BLaER1 (cell line): ENCODE measurements around the gene CFAP61.
A peak's percentile ranks its signal among the peaks of the same experiment; 100 is the strongest.
"Not testable (repeated sequence)": the region's sequence is repeated elsewhere in the genome, so short reads cannot be mapped to it uniquely, and the experiment has no call there.

Source experiments
- H3K27ac ChIP-seq: shearing (Covaris generic); formaldehyde crosslinking; 2 replicates; pipeline ENCODE4 v1.8.1; 2022
- H3K27me3 ChIP-seq: shearing (Covaris generic); formaldehyde crosslinking; 2 replicates; pipeline ENCODE4 v1.8.1; 2022
- H3K36me3 ChIP-seq: shearing (Covaris generic); formaldehyde crosslinking; 2 replicates; pipeline ENCODE4 v1.8.1; 2022
- H3K4me1 ChIP-seq: shearing (Covaris generic); formaldehyde crosslinking; 2 replicates; pipeline ENCODE4 v1.8.1; 2022
- H3K4me2 ChIP-seq: shearing (Covaris generic); formaldehyde crosslinking; 2 replicates; pipeline ENCODE4 v1.8.1; 2022
- H3K4me3 ChIP-seq: shearing (Covaris generic); formaldehyde crosslinking; 2 replicates; pipeline ENCODE4 v1.8.1; 2022
- H3K9ac ChIP-seq: shearing (Covaris generic); formaldehyde crosslinking; 2 replicates; pipeline ENCODE4 v1.8.1; 2022
- H3K9me3 ChIP-seq: shearing (Covaris generic); formaldehyde crosslinking; 2 replicates; pipeline ENCODE4 v1.8.1; 2022
- H4K20me1 ChIP-seq: shearing (Covaris generic); formaldehyde crosslinking; 2 replicates; pipeline ENCODE4 v1.8.1; 2022
- Cebpa-rat ChIP-seq: shearing (Covaris generic); IDR thresholded peaks from 2 replicates; pipeline ENCODE4 v1.8.1; 2022

CFAP61 gene

DNA sequence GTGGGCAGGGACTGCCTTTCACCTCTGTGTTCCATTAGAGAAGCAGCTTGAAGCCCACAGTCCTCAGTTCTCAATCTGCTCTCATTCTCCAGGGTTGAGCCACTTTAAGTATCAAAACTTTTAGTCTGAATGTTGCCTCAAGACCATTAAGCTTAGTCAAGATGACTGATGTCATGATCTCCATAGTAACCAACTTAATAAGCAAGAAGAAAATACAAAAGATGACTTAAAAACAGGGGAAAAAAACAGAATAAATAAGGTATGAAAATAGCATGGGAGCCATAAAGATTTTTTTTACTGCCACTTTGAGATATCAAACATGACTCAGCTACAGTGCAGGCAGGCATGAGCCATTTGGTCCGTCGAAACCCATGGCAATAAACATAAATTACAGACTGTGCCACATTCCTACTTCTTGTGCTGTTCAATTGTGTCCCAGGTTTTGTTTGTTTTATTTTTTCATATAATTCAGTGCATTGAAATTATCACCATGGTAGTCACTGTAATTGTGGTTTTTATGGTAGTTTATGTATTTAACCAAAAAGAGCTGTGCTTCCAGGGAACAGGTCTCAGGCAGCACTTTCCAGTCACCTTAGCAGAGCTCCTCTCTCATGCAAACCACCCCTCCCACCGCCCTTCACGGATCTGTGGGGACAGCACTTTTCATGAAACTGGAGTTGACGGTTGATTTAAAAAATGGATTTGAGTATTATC lies 159.1 kb downstream of the CFAP61 start:
- Histone ChIP-seq H3K4me1 (peaks cover 56% of the 10 kb centered on the region), H3K27ac (no peak overlapping the region), H3K4me2 (peak overlapping the region; percentile 70), H3K27me3 (no peaks in the 10 kb centered on the region), H3K36me3 (no peaks in the 10 kb centered on the region), H3K9ac (no peak overlapping the region), H3K9me3 (no peaks in the 10 kb centered on the region), H3K4me3 (no peak overlapping the region), H4K20me1 (no peaks in the 10 kb centered on the region)
- TF ChIP-seq Cebpa-rat, result no peak

- no peak for TF ChIP-seq Cebpa-rat
Observed at GRCh38 chr20:20211988-20212518, 159.7 kb downstream of the CFAP61 start.

DNA sequence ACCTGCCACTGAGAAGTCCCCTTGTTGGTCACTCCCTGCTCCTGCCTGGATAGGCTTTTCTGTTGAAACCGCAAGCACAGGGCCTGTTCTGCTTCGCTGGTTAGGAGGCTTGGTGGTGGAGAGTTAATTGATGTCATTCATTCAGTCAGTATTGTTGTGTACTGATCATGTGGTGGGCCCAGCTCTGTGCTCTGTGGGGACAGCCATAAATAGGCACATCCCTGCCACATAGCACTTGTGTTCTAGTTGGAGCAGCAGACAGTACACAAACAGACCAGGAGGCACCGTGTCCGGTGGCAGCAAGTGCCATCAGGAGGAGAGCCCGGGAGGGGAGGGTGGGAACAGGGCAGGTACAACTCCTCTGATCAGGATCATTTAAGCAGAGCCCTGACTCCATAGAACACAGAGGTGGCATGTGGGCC lies 160.4 kb downstream of the CFAP61 start:
- no peaks in the 10 kb centered on the region for H3K27me3 ChIP-seq
- peak overlapping the region; percentile 70 for H3K4me2 ChIP-seq
- no peak for TF ChIP-seq Cebpa-rat

More at GRCh38 chr20:20211988-20212518, 159.7 kb downstream of the CFAP61 start:
- Histone ChIP-seq H3K36me3 (no peaks in the 10 kb centered on the region), H3K9me3 (peaks cover under 1% of the 10 kb centered on the region; the same call in 1 of the 2 replicates), H3K27me3 (no peaks in the 10 kb centered on the region), H3K9ac (no peak overlapping the region), H3K4me1 (peaks cover 62% of the 10 kb centered on the region), H3K4me3 (no peak overlapping the region), H3K4me2 (peak overlapping the region; percentile 70), H4K20me1 (no peaks in the 10 kb centered on the region), H3K27ac (no peak overlapping the region; the same call in 1 of the 2 replicates)

DNA sequence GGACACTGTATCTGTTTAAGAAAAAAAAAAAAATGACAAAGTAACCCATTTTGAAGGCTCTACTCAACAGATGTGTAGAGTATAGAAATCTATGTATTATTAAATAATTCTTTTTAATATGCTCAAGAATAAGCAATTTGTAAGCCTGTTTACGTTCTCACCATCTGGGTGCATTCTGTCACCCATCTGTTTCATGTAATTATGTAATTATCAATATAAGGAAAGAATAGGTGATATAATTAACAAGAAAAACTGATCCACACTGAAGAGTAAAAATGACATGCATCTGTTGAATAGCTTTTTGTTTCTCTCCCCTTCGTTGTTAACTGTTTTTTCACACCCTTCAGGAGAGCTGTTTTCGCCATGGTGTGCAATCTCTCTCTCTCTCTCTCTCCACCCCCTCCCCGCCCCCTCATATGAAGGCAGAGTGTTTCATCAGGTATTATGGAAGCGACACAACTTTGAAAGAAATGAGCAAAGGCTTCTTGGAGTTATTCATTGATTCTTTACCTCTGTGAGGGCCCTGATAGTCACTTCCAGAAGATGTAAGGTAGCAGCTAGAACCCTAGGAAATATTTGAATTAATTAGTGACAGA lies 161.3 kb downstream of the CFAP61 start:
- no peaks in the 10 kb centered on the region for H3K27me3 ChIP-seq
- no peak overlapping the region for H3K4me3 ChIP-seq
- no peaks in the 10 kb centered on the region for H4K20me1 ChIP-seq
- no peak overlapping the region for H3K9ac ChIP-seq
- peak overlapping the region; percentile 70 for H3K4me2 ChIP-seq
- peaks cover 63% of the 10 kb centered on the region for H3K4me1 ChIP-seq
- H3K27ac ChIP-seq, result no peak overlapping the region
- no peaks in the 10 kb centered on the region for H3K36me3 ChIP-seq
- H3K9me3 ChIP-seq, result peaks cover 17% of the 10 kb centered on the region
- TF ChIP-seq Cebpa-rat, result no peak

More for the DNA sequence above, 160.4 kb downstream of the CFAP61 start:
- no peaks in the 10 kb centered on the region for H4K20me1 ChIP-seq
- H3K27ac ChIP-seq, result no peak overlapping the region; the same call in 1 of the 2 replicates
- H3K9ac ChIP-seq, result no peak overlapping the region
- no peak overlapping the region for H3K4me3 ChIP-seq
- peaks cover 7% of the 10 kb centered on the region for H3K9me3 ChIP-seq
- H3K4me1 ChIP-seq, result peaks cover 63% of the 10 kb centered on the region
- H3K36me3 ChIP-seq, result no peaks in the 10 kb centered on the region

GRCh38 chr20:20214757-20215275 lies 162.5 kb downstream of the CFAP61 start:
- peak overlapping the region; percentile 33 for H3K4me2 ChIP-seq
- H3K4me1 ChIP-seq, result peaks cover 60% of the 10 kb centered on the region
- no peak for TF ChIP-seq Cebpa-rat
- no peak overlapping the region for H3K9ac ChIP-seq
- no peak overlapping the region for H3K4me3 ChIP-seq
- H3K27ac ChIP-seq, result no peak overlapping the region; the same call in 1 of the 2 replicates
- no peaks in the 10 kb centered on the region for H4K20me1 ChIP-seq
- no peaks in the 10 kb centered on the region for H3K27me3 ChIP-seq
- peaks cover 25% of the 10 kb centered on the region for H3K9me3 ChIP-seq
- H3K36me3 ChIP-seq, result no peaks in the 10 kb centered on the region

DNA sequence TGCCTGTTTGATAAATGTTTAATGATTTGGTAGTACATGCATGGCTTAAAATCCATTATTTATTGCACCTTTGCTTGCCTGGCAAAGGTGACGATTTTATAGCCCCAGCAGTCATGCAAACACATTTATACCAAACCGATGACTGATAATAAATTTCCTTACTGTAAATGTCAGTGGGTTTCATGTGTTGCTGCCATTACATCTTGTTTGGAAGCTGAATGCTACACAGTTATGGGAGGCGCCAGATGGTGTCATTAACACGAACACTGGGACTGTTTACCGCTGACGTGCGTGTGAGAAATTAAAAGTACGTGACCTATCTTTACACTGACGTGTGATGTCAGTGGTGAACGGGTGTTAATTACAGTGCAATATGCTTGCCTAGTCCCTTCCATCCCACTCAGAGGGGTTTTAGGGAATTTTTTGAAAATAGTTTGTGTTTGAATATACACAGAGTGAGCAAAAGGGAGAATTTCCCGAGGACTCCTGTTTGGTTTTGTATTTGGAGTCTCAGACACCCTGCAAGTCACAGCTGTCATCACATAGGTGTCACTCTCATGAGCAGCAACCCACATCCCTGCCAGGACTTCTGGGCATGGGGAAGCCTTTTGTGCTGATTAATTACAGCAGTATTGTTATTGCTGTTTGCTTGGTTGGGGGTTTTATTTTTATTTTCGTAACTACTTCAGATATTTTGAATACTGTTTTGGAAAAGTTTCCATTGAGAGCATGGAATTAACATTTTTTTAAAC lies 163.8 kb downstream of the CFAP61 start:
- H3K4me3 ChIP-seq, result no peak overlapping the region
- TF ChIP-seq Cebpa-rat, result no peak
- no peak overlapping the region for H3K9ac ChIP-seq
- H3K27ac ChIP-seq, result no peak overlapping the region
- H3K27me3 ChIP-seq, result no peaks in the 10 kb centered on the region
- no peak overlapping the region for H3K4me2 ChIP-seq
- no peaks in the 10 kb centered on the region for H4K20me1 ChIP-seq
- H3K36me3 ChIP-seq, result no peaks in the 10 kb centered on the region
- H3K4me1 ChIP-seq, result peaks cover 47% of the 10 kb centered on the region
- peaks cover 31% of the 10 kb centered on the region for H3K9me3 ChIP-seq

DNA sequence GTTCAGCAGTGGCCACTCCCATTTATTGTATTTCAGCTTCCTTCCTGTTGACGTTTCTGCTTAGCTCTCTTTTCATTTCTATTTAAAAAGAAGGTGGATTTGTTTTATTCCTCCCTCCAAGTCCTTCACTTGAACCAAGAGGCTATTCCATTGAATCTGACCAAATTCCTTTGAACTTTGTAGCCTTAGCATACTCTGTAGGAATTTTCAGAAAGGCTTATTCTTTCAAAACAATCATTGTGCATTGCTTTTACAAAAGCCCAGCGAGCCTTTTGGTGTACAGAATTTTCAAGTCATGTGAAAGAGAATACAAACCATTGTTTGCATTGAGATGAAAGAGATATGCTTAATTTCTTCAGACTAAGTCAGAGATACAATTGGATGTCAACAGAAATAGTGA lies 164.6 kb downstream of the CFAP61 start:
- Histone ChIP-seq H3K27me3 (no peaks in the 10 kb centered on the region), H3K36me3 (no peaks in the 10 kb centered on the region), H3K27ac (no peak overlapping the region), H3K4me3 (no peak overlapping the region), H3K9me3 (peaks cover 31% of the 10 kb centered on the region), H3K4me2 (0 out of 2 replicates have a peak overlapping the region, but pooled peaks have one; percentile 13), H4K20me1 (no peaks in the 10 kb centered on the region), H3K9ac (no peak overlapping the region), H3K4me1 (peaks cover 41% of the 10 kb centered on the region)
- TF ChIP-seq Cebpa-rat, result no peak

- Histone ChIP-seq H3K4me2 (no peak overlapping the region), H4K20me1 (no peaks in the 10 kb centered on the region), H3K4me1 (peaks cover 34% of the 10 kb centered on the region), H3K9ac (no peak overlapping the region), H3K9me3 (peaks cover 31% of the 10 kb centered on the region), H3K4me3 (no peak overlapping the region), H3K27me3 (no peaks in the 10 kb centered on the region), H3K36me3 (no peaks in the 10 kb centered on the region), H3K27ac (no peak overlapping the region)
- no peak for TF ChIP-seq Cebpa-rat
Observed at GRCh38 chr20:20217621-20218020, 165.3 kb downstream of the CFAP61 start.

DNA sequence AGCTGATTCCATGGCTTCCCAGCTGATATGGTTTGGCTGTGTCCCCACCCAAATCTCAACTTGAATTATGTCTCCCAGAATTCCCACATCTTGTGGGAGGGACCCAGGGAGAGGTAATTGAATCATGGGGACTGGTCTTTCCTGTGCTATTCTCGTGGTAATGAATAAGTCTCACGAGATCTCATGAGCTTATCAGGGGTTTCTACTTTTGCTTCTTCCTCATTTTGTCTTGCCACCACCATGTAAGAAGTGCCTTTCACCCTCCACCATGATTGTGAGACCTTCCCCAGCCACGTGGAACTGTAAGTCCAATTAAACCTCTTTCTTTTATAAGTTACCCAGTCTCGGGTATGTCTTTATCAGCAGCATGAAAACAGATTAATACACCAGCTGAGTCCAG lies 165.8 kb downstream of the CFAP61 start:
- H3K9ac ChIP-seq, H4K20me1 ChIP-seq, H3K4me3 ChIP-seq, H3K4me2 ChIP-seq, H3K36me3 ChIP-seq, H3K27ac ChIP-seq, H3K27me3 ChIP-seq: not testable (repeated sequence)
- Histone ChIP-seq H3K9me3 (peaks cover 31% of the 10 kb centered on the region), H3K4me1 (peaks cover 30% of the 10 kb centered on the region)
